Duodenal mucosa (tissue), 2 donors: ENCODE measurements around the gene CDR2.
"Not testable (repeated sequence)": the region's sequence is repeated elsewhere in the genome, so short reads cannot be mapped to it uniquely, and the experiment has no call there.

Experiments
- H3K27ac ChIP-seq: one replicate; pipeline ENCODE4 v1.7.0; 2013; ENCODE audit warnings: low read depth, low read length
- H3K27me3 ChIP-seq, 2 donors: one replicate each; pipeline ENCODE4 v1.7.0; 2013; ENCODE audit warnings: low read length in 2 of 2, control low read depth in 1 of 2; ENCODE audit not compliant: insufficient read depth in 2 of 2, control insufficient read depth in 1 of 2
- H3K36me3 ChIP-seq, 2 donors: one replicate each; pipeline ENCODE4 v1.7.0; 2013; ENCODE audit warnings: low read length in 2 of 2, control low read depth in 1 of 2; ENCODE audit not compliant: insufficient read depth in 2 of 2, control insufficient read depth in 1 of 2
- H3K4me1 ChIP-seq, 2 donors: one replicate each; pipeline ENCODE4 v1.7.0; 2013; ENCODE audit warnings: low read length in 2 of 2, control low read depth in 1 of 2; ENCODE audit not compliant: insufficient read depth in 2 of 2, control insufficient read depth in 1 of 2
- H3K4me3 ChIP-seq, 2 donors: one replicate each; pipeline ENCODE4 v1.7.0; 2013; ENCODE audit warnings: low read length in 2 of 2, low read depth in 1 of 2
- H3K9ac ChIP-seq, 2 donors: one replicate each; pipeline ENCODE4 v1.7.0; 2013; ENCODE audit warnings: low read length in 2 of 2, low read depth in 1 of 2
- H3K9me3 ChIP-seq, 2 donors: one replicate each; pipeline ENCODE4 v1.7.0; 2013; ENCODE audit warnings: low read length in 2 of 2, control low read depth in 1 of 2; ENCODE audit not compliant: control insufficient read depth in 1 of 2

Gene CDR2

DNA sequence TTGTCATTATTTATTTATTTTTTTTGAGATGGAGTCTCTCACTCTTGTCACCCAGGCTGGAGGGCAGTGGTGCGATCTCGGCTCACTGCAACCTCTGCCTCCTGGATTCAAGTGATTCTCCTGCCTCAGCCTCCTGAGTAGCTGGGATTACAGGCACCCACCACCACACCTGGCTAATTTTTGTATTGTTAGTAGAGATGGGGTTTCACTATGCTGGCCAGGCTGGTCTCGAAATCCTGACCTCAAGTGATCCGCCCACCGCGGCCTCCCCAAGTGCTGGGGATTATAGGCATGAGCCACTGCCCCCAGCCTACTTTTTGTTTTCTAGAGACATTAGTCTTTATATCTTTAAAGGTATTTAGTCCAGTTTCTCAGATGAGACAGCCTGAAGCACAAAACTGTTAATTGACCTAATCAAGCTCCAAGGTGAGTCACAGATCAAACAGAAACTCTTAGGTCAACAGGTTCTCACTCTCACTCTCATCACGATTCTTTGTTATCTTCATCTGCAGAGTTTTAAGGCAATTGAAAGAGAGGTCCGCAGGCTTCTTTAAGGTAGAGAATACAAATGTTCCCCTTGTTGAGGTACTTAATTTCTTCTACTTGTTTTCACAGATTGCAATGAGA is 6.1 kb downstream of the CDR2 start:
- H3K4me3 ChIP-seq, H3K27ac ChIP-seq, H3K27me3 ChIP-seq, H3K9ac ChIP-seq, H3K9me3 ChIP-seq: not testable (repeated sequence)
- Histone ChIP-seq H3K4me1 (peaks cover 46 to 47% of the 10 kb centered on the region in 2 donors), H3K36me3 (peaks cover 11 to 17% of the 10 kb centered on the region in 2 donors)

DNA sequence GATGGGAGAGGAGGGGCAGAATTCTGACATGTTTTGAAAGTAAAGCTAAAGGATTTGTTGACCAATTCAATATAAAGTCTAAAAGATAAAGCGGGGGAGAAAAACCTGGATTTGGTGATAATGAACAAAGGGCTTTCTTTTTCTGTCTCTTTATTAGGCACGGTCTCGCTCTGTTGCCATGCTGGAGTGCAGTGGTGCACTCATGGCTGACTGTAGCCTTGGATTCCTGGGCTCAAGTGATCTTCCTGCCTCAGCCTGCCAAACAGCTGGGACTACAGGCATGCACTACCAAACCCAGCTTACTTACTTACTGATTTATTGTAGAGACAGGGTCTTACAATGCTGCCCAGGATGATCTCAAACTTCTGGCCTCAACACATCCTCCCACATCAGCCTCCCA is 7.5 kb downstream of the CDR2 start:
- no peaks in the 10 kb centered on the region for H3K27me3 ChIP-seq
- peaks cover 16 to 30% of the 10 kb centered on the region in 2 donors for H3K36me3 ChIP-seq
- no peaks in the 10 kb centered on the region for H3K9me3 ChIP-seq
- no peak overlapping the region for H3K9ac ChIP-seq
- peaks cover 33 to 37% of the 10 kb centered on the region in 2 donors for H3K4me1 ChIP-seq
- no peak overlapping the region for H3K27ac ChIP-seq
- no peak overlapping the region for H3K4me3 ChIP-seq

- H3K9me3 ChIP-seq: no peaks in the 10 kb centered on the region
- no peak overlapping the region for H3K4me3 ChIP-seq
- no peak overlapping the region for H3K27ac ChIP-seq
- H3K36me3 ChIP-seq: peaks cover 16 to 30% of the 10 kb centered on the region in 2 donors
- no peaks in the 10 kb centered on the region for H3K27me3 ChIP-seq
- H3K9ac ChIP-seq: no peak overlapping the region
- peaks cover 30 to 34% of the 10 kb centered on the region in 2 donors for H3K4me1 ChIP-seq
These were observed 8.0 kb downstream of the CDR2 start for GRCh38 chr16:22366371-22366770.

DNA sequence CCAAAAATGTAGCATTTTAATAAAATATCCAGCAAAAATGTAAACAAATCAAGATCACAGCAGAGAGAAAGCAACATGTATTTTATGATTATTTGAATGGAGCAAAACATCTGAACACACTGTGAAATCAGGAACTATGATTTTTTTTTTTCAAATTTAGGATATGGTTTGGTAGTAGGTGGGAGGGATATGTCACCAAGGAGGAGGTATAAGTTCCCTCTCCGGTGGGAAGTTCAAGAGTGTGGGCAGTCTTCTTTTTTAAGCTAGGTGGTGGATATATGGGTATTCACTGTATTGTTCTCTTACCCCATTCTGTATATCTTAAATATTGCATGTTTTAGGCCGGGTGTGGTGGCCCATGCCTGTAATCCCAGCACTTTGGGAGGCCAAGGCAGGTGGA is 10.2 kb downstream of the CDR2 start:
- H3K27ac ChIP-seq: no peak overlapping the region
- H3K27me3 ChIP-seq: no peaks in the 10 kb centered on the region
- no peak overlapping the region for H3K9ac ChIP-seq
- H3K4me1 ChIP-seq: peaks cover 11 to 15% of the 10 kb centered on the region in 2 donors
- H3K9me3 ChIP-seq: no peaks in the 10 kb centered on the region
- H3K36me3 ChIP-seq: peaks cover 16 to 36% of the 10 kb centered on the region in 2 donors
- H3K4me3 ChIP-seq: no peak overlapping the region

GRCh38 chr16:22360963-22361659 is 13.3 kb downstream of the CDR2 start:
- H3K27ac ChIP-seq: no peak overlapping the region
- no peak overlapping the region for H3K9ac ChIP-seq
- H3K4me1 ChIP-seq: no peaks in the 10 kb centered on the region
- peaks cover 16 to 36% of the 10 kb centered on the region in 2 donors for H3K36me3 ChIP-seq
- no peak overlapping the region for H3K4me3 ChIP-seq
- no peaks in the 10 kb centered on the region for H3K27me3 ChIP-seq
- H3K9me3 ChIP-seq: no peaks in the 10 kb centered on the region

GRCh38 chr16:22359679-22360078 is 14.7 kb downstream of the CDR2 start:
- Histone ChIP-seq H3K27me3 (no peaks in the 10 kb centered on the region), H3K27ac (no peak overlapping the region), H3K9ac (no peak overlapping the region), H3K9me3 (no peaks in the 10 kb centered on the region), H3K4me3 (no peak overlapping the region), H3K4me1 (peaks cover 5 to 9% of the 10 kb centered on the region in 2 donors), H3K36me3 (peaks cover 14 to 32% of the 10 kb centered on the region in 2 donors)

GRCh38 chr16:22358000-22358399 is 16.4 kb downstream of the CDR2 start:
- Histone ChIP-seq H3K4me3 (no peak overlapping the region), H3K27me3 (no peaks in the 10 kb centered on the region), H3K9me3 (no peaks in the 10 kb centered on the region), H3K9ac (peak overlapping the region; percentile 8 to 10), H3K36me3 (peaks cover 2 to 16% of the 10 kb centered on the region in 2 donors), H3K4me1 (peaks cover 14 to 23% of the 10 kb centered on the region in 2 donors), H3K27ac (peak overlapping the region; percentile 26)

- H3K36me3 ChIP-seq: peaks cover 2 to 13% of the 10 kb centered on the region in 2 donors
- H3K9me3 ChIP-seq: no peaks in the 10 kb centered on the region
- peak overlapping the region; percentile 26 for H3K27ac ChIP-seq
- no peaks in the 10 kb centered on the region for H3K27me3 ChIP-seq
- peaks cover 18 to 27% of the 10 kb centered on the region in 2 donors for H3K4me1 ChIP-seq
- H3K9ac ChIP-seq: peak overlapping the region; percentile 8 to 10
- H3K4me3 ChIP-seq: no peak overlapping the region
These were observed 16.8 kb downstream of the CDR2 start for GRCh38 chr16:22357635-22357971.

- H3K36me3 ChIP-seq: peaks cover 0 to 8% of the 10 kb centered on the region in 2 donors
- no peak overlapping the region for H3K4me3 ChIP-seq
- peak overlapping the region in 1 of 2 donors; percentile 10 for H3K9ac ChIP-seq
- no peaks in the 10 kb centered on the region for H3K27me3 ChIP-seq
- peaks cover 21 to 30% of the 10 kb centered on the region in 2 donors for H3K4me1 ChIP-seq
- no peaks in the 10 kb centered on the region for H3K9me3 ChIP-seq
- no peak overlapping the region for H3K27ac ChIP-seq
These were observed 17.3 kb downstream of the CDR2 start for GRCh38 chr16:22356930-22357634.

- Histone ChIP-seq H3K36me3 (peaks cover 0 to 5% of the 10 kb centered on the region in 2 donors), H3K9me3 (no peaks in the 10 kb centered on the region), H3K9ac (no peak overlapping the region), H3K4me1 (peaks cover 25 to 30% of the 10 kb centered on the region in 2 donors), H3K27me3 (no peaks in the 10 kb centered on the region), H3K4me3 (no peak overlapping the region), H3K27ac (no peak overlapping the region)
These were observed 18.9 kb downstream of the CDR2 start for GRCh38 chr16:22355487-22355908.
